NCI-H2196 (cell line): Measurements from ENCODE around the gene CYLD.

Source experiments
- DNase-seq: peaks from one replicate; lab custom pipeline; 2025; ENCODE audit not compliant: unreplicated experiment; lab: John Stamatoyannopoulos, UW

Gene CYLD

GRCh38 chr16:50741781-50742575 lies at the start of gene CYLD:
Gene CYLD (plus strand): TSS chr16:50742086. CDS start chr16:50749699, 7,613 bp downstream.
- DNase-seq, result peak; percentile 91

DNA sequence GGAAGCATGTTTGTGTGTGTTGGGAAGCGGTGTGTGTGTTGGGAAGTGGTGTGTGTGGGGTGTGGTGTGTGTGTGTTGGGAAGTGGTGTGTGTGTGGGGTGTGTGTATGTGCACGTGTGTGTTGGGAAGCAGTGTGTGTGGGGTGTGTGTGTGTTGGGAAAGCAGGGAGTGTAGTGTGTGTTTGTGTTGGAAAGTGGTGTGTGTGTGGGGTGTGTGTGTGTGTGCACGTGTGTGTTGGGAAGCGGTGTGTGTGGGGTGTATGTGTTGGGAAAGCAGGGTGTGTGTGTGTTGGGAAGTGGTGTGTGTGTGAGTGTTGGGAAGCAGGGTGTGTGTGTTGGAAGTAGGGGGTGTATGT lies 49.3 kb upstream of the CYLD start:
- no peak for DNase-seq

GRCh38 chr16:50692999-50693781 lies 48.7 kb upstream of the CYLD start, which contains the start of gene NOD2:
Gene NOD2 (plus strand): TSS chr16:50693606. CDS start chr16:50699496, 5,890 bp downstream.
- DNase-seq, result no peak

DNA sequence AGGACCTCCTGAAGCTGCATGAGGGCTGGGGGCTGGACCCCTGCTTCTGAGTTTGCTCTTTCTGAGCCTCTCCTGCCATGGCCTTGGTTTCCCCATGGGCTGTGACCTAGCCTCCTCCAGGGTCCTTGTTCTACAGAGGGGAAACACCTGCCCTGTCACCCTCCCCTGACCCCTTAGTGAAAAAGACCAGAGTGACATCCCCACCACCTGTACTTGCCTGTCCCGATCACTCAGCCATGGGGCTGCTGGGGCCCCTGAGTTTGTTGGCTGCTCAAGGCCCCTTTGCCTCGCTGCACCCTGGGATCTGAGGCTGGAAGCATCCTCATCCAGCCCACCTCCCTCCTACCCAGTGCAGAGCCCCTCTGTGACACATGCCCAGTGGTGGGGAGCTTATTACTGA lies 47.7 kb upstream of the CYLD start:
- DNase-seq, result no peak

DNA sequence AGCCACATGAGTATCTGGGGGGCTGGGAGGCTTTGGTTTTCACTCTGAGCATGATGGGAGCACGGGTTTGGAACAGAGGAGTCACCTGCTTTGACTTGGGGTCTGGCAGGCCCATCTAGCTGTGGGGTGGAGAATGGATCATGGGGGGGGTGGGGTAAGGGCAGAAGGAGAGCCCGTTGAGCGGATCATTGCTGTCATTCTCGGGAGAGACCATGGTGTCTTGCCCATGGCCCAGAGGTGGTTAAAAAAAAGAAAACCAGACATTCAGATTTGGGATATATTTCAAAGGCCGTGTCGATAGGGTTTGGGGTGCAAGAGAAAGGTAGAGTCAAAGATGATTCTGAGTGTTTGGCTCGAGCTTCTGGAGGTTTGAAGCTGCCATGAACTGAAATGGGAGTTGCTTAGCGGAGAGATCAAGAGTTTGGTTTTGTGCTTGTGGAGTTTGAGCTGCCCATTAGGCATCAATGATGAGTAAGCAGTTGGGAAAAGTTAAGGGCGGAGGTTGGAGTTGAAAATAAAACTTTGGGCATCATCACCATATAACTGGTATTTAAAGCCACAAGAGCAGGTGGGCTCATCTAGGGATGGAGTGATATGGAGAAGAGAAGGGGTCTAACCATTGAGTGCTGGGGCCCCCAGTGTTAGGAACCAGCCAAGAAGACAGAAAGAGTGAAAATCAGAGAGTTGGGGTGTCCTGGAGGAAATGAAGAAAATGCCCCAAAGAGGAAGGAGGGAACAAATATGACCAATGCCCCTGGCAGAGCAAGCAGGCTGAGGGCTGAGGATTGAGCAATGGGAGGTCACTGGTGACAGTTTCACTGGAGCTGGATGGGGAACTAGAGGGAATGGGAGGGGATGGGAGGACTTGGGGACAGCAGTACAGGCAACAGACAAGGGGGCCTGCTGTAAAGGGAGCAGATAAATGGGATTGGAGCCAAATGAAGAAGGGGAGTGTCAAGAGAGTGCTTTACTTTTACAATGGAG lies 46.6 kb upstream of the CYLD start:
- DNase-seq, result no peak

DNA sequence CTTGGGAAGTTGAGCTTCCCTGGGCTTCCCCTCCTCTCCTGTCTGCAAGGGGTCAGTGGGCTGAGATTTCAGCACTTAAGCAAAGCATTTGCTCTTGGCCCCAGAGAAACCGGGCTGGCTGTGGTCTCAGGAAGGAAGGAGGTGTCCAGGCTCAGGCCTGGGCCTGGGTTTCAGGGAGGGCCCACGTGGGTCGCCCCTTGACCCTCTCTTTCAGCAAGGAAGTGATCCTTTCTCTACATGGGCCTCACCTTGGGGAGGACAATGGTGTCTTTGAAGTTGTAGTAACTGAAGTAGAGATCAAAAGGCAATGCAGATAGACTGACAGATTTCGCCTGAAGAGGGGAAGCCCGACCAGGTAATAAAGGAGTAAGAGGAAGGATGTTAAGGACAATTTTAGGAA lies 45.8 kb upstream of the CYLD start:
- DNase-seq, result no peak

- DNase-seq, result no peak
Measured at GRCh38 chr16:50696575-50697420, 45.1 kb upstream of the CYLD start.

GRCh38 chr16:50697421-50697715 lies 44.5 kb upstream of the CYLD start:
- DNase-seq, result no peak

DNA sequence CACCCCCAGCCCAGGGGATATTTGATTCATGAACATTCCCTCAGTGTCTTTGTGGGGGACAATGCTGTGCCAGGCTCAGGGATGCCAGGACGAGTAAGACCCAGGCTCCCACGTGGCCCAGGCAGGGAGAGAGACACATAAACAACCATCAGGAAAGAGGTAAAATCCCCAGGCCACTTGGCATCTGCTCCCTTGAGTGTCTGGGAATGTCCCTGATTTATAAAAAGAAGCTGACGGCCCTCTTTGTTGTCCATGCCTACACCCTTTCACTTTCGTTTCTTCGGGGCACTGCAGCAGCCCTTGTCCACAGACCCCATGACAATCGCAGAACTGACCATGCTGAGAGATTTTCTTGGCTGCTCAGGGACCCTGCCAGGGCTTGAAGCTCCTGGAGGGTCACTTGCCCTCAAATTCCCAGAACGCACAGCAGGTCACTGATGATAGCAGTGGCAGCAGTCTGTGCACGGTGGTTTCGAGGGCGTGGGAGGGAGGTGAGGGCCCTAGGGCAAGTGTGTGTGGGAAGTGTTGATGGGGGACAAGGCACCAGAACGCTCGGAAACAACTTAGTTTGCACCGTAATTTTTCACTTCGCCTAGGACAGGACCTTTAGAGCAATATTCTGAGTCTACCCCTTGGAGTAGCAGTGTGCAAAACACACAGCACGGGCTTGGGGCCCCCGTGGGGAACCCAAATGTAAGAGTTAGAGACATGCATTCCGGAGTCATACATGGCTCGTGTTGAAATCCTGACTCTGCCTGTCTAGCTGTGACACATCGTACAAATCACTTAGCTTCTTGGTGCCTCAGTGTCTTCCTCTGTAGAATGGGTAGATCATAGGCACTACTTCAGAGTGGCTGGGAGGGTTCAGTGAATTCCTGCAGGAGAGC lies 43.8 kb upstream of the CYLD start:
- DNase-seq, result no peak

DNA sequence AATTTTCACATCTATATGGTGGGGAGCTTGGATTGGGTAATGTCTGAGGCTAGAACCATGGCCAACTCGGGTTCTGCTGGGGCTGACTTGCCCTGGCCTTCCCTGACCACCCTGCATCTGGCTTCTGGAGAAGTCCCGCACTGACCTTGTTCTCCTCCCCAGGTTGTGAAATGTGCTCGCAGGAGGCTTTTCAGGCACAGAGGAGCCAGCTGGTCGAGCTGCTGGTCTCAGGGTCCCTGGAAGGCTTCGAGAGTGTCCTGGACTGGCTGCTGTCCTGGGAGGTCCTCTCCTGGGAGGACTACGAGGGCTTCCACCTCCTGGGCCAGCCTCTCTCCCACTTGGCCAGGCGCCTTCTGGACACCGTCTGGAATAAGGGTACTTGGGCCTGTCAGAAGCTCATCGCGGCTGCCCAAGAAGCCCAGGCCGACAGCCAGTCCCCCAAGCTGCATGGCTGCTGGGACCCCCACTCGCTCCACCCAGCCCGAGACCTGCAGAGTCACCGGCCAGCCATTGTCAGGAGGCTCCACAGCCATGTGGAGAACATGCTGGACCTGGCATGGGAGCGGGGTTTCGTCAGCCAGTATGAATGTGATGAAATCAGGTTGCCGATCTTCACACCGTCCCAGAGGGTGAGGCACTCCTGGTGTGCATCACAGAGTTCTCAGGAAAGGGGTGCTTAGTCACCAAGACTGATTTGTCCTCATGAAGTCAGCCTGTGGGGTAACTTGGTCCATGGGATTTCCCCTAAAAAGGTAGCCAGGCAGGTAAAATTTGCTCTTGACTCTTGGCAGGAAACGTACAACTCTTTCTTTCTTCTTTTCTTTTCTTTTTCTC lies 42.3 kb upstream of the CYLD start:
- DNase-seq, result no peak

DNA sequence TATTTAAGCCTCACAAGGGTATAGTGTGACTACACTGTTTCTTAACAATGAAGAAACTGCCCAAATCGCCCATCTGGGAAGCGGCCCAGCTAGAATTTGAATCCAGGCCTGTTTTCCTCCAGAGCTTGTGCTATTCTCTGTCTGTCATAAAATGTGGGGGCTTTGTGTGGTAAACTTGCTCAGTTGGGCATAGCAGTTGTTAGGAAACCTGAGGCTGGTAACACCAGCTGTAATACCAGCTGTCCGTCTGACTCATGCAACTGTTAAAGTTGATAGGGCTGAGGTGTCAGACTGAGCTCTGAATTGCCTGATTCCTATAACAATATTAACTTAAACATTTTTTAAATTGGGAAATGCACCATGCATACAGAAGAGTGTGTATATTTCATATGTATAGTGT lies 39.2 kb upstream of the CYLD start:
- no peak for DNase-seq

- DNase-seq, result no peak
Measured at GRCh38 chr16:50704245-50704644, 37.6 kb upstream of the CYLD start.

- DNase-seq, result no peak
Measured at GRCh38 chr16:50705436-50706110, 36.3 kb upstream of the CYLD start.

- DNase-seq, result no peak
Measured at GRCh38 chr16:50706250-50706649, 35.6 kb upstream of the CYLD start.

DNA sequence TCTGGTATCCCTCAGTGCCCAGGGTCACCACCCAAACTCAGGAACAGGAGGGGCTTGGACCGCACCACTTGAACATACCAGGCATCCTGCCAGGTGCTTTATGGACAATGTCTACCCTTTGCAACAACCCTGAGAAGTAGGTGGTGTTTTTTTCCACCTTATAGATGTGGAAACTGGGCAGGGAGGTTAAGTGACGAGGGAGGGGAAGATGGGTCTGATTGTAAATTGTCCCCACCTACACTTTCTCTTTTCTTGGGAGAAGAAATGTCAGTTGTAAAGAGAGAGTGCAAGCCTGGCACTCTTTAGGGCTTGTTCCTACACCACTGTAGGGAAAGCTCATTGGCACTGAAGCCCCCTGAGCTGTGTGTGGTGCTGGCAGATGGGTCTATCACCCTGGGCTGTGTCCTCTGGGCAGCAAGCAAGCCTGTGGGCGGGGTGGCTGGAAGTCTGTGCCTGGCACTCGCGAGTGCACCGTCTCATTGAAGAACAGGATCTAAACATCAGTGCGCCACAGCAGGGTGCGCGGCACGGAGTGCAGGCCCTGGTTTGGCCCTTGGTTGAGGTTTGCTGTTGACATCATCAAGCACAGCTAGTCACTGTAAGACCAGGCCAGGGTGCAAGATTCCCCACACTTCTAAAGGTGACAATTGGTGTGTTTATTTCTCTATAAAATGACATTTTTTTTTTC lies 33.4 kb upstream of the CYLD start:
- no peak for DNase-seq

DNA sequence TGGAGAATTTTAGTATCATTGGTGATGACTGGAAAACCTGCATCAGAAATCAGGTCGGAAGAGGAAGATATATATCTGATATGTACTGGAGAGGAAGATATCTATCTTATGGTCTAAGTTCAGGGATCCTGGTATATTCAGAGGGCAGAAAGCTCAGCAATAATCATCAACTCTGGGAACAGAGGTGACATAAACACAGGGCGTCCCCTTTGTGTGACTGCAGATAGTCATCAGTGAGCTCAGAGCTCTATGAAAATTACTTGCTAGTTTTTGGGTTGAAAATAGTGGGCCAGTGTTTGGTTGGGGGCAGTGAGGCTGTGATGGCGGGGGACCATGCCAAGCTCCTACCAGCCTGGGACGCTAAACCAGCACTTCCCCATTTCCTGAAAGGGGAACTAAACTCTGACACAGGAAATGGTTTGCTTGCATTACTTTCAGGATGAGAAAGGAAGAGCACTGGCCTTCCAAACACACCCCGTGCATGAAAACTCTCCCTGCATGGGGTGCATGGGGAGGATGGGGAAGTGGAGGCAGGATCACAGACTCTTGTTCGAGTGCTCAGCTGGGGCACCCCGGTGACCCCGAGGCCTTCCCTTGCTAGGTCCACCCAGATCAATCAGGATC lies 32.7 kb upstream of the CYLD start:
- no peak for DNase-seq

- no peak for DNase-seq
Measured at GRCh38 chr16:50709980-50710379, 31.9 kb upstream of the CYLD start.
